Measurements from ENCODE around the gene CCDC102A.

The CCDC102A gene

GRCh38 chr16:57474671-57475661 lies 61.4 kb downstream of the CCDC102A start:
- H4K20me1 ChIP-seq: peaks cover 47% of the 10 kb centered on the region
- no peak overlapping the region for H3K9ac ChIP-seq
- no peak overlapping the region for H3K4me3 ChIP-seq
- H3K9me3 ChIP-seq: no peaks in the 10 kb centered on the region
- H3K27ac ChIP-seq: peak overlapping the region; percentile 55
- H3K27me3 ChIP-seq: no peaks in the 10 kb centered on the region
- H3K36me3 ChIP-seq: peaks cover 47% of the 10 kb centered on the region
- H3K4me1 ChIP-seq: peaks cover 75% of the 10 kb centered on the region
- H3K4me2 ChIP-seq: peak overlapping the region; percentile 98
- no peak for TF ChIP-seq Cebpa-rat (IDR thresholded peaks at IDR 0.05)

GRCh38 chr16:57473906-57474305 lies 62.5 kb downstream of the CCDC102A start:
- H3K4me1 ChIP-seq: peaks cover 64% of the 10 kb centered on the region
- H3K9ac ChIP-seq: no peak overlapping the region
- H3K4me3 ChIP-seq: no peak overlapping the region
- no peak for TF ChIP-seq Cebpa-rat (IDR thresholded peaks at IDR 0.05)
- H3K4me2 ChIP-seq: no peak overlapping the region
- H3K9me3 ChIP-seq: no peaks in the 10 kb centered on the region
- no peaks in the 10 kb centered on the region for H3K27me3 ChIP-seq
- no peak overlapping the region for H3K27ac ChIP-seq
- peaks cover 57% of the 10 kb centered on the region for H3K36me3 ChIP-seq
- H4K20me1 ChIP-seq: peaks cover 57% of the 10 kb centered on the region

- peaks cover 63% of the 10 kb centered on the region for H3K36me3 ChIP-seq
Observed at GRCh38 chr16:57473176-57473840, 63.1 kb downstream of the CCDC102A start.

GRCh38 chr16:57472665-57473060 lies 63.7 kb downstream of the CCDC102A start:
- Histone ChIP-seq H3K4me3 (no peak overlapping the region), H3K4me2 (peak overlapping the region; percentile 67), H3K27me3 (no peaks in the 10 kb centered on the region), H3K36me3 (peaks cover 70% of the 10 kb centered on the region), H3K9me3 (no peaks in the 10 kb centered on the region), H4K20me1 (peaks cover 58% of the 10 kb centered on the region), H3K27ac (peak overlapping the region; percentile 64), H3K9ac (peak overlapping the region; percentile 42), H3K4me1 (peaks cover 52% of the 10 kb centered on the region)
- TF ChIP-seq Cebpa-rat (IDR thresholded peaks at IDR 0.05): no peak

More at GRCh38 chr16:57473176-57473840, 63.1 kb downstream of the CCDC102A start:
- H3K9ac ChIP-seq: peak overlapping the region; percentile 42; the same call in 1 of the 2 replicates
- no peak overlapping the region for H3K4me3 ChIP-seq
- no peaks in the 10 kb centered on the region for H3K9me3 ChIP-seq
- peak overlapping the region; percentile 67 for H3K4me2 ChIP-seq
- peaks cover 59% of the 10 kb centered on the region for H4K20me1 ChIP-seq
- H3K4me1 ChIP-seq: peaks cover 58% of the 10 kb centered on the region
- no peaks in the 10 kb centered on the region for H3K27me3 ChIP-seq
- H3K27ac ChIP-seq: peak overlapping the region; percentile 64
- no peak for TF ChIP-seq Cebpa-rat (IDR thresholded peaks at IDR 0.05)

GRCh38 chr16:57471852-57472664 lies 64.3 kb downstream of the CCDC102A start:
- Histone ChIP-seq H4K20me1 (peaks cover 52% of the 10 kb centered on the region), H3K4me3 (no peak overlapping the region), H3K27me3 (no peaks in the 10 kb centered on the region), H3K9me3 (no peaks in the 10 kb centered on the region), H3K27ac (peak overlapping the region; percentile 64), H3K4me2 (peak overlapping the region; percentile 67), H3K36me3 (peaks cover 76% of the 10 kb centered on the region), H3K4me1 (peaks cover 46% of the 10 kb centered on the region), H3K9ac (peak overlapping the region; percentile 42)
- no peak for TF ChIP-seq Cebpa-rat (IDR thresholded peaks at IDR 0.05)

GRCh38 chr16:57471209-57471608 lies 65.2 kb downstream of the CCDC102A start:
- H3K4me2 ChIP-seq: no peak overlapping the region
- peaks cover 84% of the 10 kb centered on the region for H3K36me3 ChIP-seq
- peaks cover 47% of the 10 kb centered on the region for H4K20me1 ChIP-seq
- peaks cover 37% of the 10 kb centered on the region for H3K4me1 ChIP-seq
- no peaks in the 10 kb centered on the region for H3K9me3 ChIP-seq
- TF ChIP-seq Cebpa-rat (IDR thresholded peaks at IDR 0.05): no peak
- no peak overlapping the region for H3K9ac ChIP-seq
- no peaks in the 10 kb centered on the region for H3K27me3 ChIP-seq
- no peak overlapping the region for H3K4me3 ChIP-seq
- no peak overlapping the region for H3K27ac ChIP-seq

GRCh38 chr16:57470711-57471110 lies 65.7 kb downstream of the CCDC102A start:
- Histone ChIP-seq H3K9me3 (no peaks in the 10 kb centered on the region), H3K27ac (no peak overlapping the region), H3K9ac (no peak overlapping the region), H4K20me1 (peaks cover 49% of the 10 kb centered on the region), H3K4me2 (no peak overlapping the region), H3K4me3 (no peak overlapping the region), H3K27me3 (no peaks in the 10 kb centered on the region), H3K36me3 (peaks cover 89% of the 10 kb centered on the region), H3K4me1 (peaks cover 32% of the 10 kb centered on the region)
- no peak for TF ChIP-seq Cebpa-rat (IDR thresholded peaks at IDR 0.05)

- H3K4me1 ChIP-seq: peaks cover 25% of the 10 kb centered on the region
- no peak overlapping the region for H3K4me2 ChIP-seq
- no peak overlapping the region for H3K9ac ChIP-seq
- H4K20me1 ChIP-seq: peaks cover 52% of the 10 kb centered on the region
- peaks cover 96% of the 10 kb centered on the region for H3K36me3 ChIP-seq
- H3K27ac ChIP-seq: no peak overlapping the region
- no peaks in the 10 kb centered on the region for H3K9me3 ChIP-seq
- H3K4me3 ChIP-seq: no peak overlapping the region
- H3K27me3 ChIP-seq: no peaks in the 10 kb centered on the region
- no peak for TF ChIP-seq Cebpa-rat (IDR thresholded peaks at IDR 0.05)
Observed at GRCh38 chr16:57469917-57470470, 66.4 kb downstream of the CCDC102A start.

- Histone ChIP-seq H4K20me1 (peaks cover 55% of the 10 kb centered on the region), H3K4me1 (peaks cover 23% of the 10 kb centered on the region), H3K4me2 (no peak overlapping the region), H3K36me3 (peaks cover 96% of the 10 kb centered on the region), H3K4me3 (no peak overlapping the region), H3K27me3 (no peaks in the 10 kb centered on the region), H3K27ac (no peak overlapping the region), H3K9me3 (no peaks in the 10 kb centered on the region), H3K9ac (no peak overlapping the region)
- TF ChIP-seq Cebpa-rat (IDR thresholded peaks at IDR 0.05): no peak
Observed at GRCh38 chr16:57469046-57469445, 67.3 kb downstream of the CCDC102A start.

All from BLaER1 (cell line).